HG02970 (cell line): Measurements from ENCODE around the gene PDE9A.

Source experiments
- ATAC-seq: cut with Tn5 transposase; IDR thresholded peaks from one replicate; pipeline ENCODE4 v1.9.1; 2021; ENCODE audit warnings: mild to moderate bottlenecking, moderate library complexity, moderate number of reproducible peaks; ENCODE audit not compliant: unreplicated experiment, low FRiP score

PDE9A gene

GRCh38 chr21:42734323-42734971, 81.0 kb downstream of the PDE9A start:
- no peak for ATAC-seq

DNA sequence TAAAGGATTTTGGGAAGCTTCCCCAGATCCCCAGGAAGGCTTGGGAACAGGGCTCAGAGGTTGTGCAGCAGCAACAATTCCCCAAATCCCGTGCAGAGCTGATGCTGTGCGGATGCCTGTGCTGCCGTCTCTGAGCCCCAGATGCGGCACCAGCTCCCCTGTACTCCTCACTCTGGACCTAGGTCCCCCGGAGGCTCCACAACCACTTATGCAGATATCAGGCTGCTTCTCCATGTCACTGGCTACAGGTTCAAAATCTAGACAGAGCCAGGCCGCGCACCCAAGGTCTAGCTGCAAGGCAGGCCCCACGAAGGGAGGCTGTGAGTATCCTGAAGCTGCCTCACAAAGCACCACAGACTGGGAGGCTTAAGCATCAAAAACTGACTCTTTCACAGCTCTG, 81.6 kb downstream of the PDE9A start:
- no peak for ATAC-seq

DNA sequence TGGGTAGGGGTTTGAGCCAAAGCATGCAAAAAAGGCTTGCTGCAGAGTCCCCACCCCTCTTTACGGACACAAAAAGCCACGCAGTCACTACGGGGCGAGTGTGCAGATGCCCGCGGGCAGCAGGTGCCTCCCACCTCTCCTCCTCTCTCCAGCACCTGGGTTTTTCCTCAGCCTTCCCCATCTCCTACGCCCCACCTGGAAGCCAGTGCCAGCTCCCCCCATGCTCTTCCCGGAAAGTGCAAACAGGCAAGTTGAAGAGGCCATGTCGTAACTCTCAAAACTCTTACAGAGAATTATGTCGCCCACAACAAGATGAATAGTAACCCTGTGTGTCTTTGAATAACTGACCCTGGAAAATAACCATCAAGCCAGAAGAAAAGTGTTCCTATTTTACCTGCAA, 82.5 kb downstream of the PDE9A start:
- no peak for ATAC-seq

GRCh38 chr21:42736646-42737350, 83.4 kb downstream of the PDE9A start:
- no peak for ATAC-seq

DNA sequence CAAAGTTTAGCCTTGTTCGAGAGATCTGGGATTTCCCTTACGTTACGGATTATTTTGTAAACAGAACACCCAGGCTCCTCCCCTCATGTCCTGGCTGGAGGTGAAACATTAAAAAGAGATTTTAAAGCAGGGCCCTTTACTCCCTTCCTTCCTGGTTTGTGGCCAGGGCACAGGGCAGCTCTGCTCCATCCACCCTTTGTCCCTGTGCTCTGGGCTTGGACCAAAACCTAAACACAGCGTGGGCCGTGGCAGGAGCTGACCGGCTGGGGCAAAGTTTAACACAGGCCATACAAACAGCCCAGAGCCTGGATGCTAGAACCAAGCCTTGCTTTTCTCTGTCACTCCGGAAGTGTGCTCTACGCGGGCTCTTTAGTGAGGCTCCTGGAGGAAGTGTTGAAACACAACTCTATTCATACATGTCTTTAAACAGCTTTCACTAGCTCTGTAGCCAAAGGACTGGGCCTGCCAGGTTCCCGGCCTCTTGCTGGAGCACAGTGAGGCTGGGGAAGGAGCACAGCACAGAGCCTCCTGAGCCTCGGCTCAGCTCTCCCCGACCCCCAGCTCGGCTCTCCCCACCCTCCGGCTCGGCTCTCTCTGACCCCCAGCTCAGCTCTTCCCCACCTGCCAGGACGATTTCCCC, 84.7 kb downstream of the PDE9A start:
- no peak for ATAC-seq

- ATAC-seq = no peak
Measured at GRCh38 chr21:42739061-42739931, 85.9 kb downstream of the PDE9A start.

GRCh38 chr21:42740405-42740909, 87.0 kb downstream of the PDE9A start:
- ATAC-seq = no peak

GRCh38 chr21:42741066-42741465, 87.6 kb downstream of the PDE9A start:
- ATAC-seq = no peak

DNA sequence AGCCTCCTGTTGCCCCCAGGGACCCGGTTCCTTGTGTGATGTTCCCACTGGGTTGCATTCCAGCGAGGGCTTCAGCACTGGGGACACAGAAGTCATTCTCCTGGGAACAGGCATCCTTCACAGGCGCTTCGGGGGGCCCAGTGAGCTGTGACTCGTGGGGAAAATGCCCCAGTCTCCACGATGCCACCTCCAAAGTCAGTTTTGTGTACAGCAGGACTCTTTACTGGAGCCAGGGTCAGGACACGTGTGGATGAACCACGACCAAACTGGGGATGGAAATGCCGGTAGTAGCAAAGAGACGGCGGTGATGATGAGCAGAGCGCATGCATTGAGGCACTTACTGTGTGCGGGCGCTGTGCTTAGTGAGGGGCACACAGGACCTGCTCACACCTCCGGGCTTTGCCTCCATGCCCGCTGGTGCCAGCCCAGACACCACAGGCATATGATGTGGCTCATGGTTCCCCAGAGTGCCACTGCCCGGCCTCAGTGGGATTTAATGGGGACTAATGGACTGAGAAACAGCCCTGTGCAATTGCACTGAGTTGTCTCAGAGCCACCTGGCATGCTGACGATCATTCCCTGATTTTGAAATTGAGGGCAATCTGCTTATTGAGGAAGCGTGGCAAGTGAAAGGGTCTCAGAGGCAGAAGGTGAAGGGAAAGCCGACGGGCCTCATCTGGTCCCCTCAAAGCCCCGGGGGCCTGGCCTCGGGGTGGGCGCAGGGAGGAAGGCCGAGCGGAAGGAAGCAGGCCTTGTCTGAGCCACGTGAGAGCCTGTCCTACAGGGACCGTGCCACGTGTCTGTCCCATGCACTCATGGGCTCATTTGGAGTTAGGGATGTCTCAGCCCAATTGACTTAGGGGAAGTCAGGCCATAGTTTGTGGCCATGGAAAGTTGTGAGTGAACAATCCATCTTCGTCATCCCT, 91.4 kb downstream of the PDE9A start:
- ATAC-seq = no peak

DNA sequence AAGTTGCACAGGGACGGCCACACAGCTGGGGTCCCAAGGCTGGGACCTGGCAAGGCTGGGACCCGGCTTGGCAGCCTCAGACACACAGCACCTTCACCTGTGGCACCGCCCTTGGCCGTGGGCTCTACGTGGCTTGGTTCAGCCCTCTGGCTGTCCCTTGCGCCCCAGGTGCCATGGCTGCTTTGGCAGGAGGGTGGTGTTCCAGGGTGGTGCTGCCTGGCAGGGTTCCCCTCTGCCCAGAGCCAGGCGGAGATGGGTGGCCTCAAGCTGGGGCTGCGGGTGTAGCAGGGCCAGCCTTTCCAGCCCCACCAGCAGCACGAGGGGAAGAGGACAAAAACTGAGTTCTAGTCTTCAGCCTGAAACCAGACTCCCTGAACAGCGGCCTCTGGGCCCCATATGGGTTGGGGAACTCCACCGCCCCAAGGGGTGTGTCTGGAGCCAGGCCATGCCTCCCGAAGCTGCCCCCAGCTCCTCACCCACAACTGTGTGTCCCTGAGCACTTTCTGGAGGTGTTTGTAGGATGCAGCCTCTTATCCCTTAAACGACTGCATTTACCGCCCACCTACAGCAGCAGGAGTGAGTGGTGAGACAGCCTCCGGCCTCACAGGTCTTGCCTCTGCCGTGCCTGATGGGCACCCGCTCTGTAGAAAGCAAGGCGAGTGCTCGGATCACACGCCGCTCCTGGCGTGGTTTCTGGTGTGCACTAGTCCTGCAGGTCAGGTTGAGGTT, 92.3 kb downstream of the PDE9A start:
- ATAC-seq = no peak

DNA sequence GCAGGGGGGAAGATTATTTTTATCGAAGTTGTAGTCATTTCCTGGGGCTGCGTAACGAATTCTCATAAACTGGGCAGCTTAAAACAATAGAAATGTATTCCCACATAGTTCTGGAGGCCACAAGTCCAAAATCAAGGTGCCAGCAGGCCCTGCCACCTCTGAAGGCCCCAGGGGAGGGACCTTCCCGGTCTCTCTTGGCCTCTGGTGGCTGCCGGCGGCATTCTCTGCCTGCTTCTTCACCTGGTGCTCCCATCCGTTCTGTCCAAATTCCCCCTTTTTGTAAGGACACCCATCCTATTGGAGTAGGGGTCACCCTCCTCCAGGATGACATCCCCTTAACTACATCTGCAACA, 92.8 kb downstream of the PDE9A start:
- no peak for ATAC-seq

DNA sequence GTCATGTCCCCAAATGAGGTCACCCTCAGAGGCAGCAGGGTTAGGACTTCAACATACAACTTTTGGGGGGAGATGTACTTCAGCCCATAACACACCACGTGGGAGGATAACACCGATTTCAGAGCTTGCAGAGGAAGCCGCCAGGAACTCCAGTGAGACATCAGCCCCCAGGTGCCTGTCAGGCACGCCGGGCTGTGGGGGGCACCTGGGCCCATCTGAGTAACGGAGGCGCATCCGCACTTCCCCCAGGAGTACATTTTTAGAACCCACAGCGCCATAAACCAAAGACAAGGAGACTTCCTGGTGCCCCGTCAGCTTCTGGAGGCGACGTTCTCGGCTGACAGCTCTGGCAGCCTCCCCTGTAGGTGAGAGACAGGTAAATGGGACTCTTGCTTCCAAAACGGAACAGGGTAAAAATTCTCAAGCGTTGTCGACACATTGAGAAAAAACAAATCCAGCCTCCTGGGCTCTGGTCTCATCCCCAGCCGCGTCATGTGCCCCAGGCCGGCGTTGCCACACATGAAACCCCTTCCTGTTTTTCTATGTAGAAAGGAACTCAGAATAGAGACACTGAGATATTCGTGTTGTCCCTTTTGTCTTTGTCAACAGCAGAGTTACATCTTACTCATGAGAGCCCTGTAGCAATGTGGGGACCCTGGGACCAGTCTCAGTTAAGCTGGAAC, 93.3 kb downstream of the PDE9A start:
- ATAC-seq = no peak

- ATAC-seq = no peak
Measured at GRCh38 chr21:42747276-42747701, 93.9 kb downstream of the PDE9A start.

- ATAC-seq = no peak
Measured at GRCh38 chr21:42747746-42748351, 94.4 kb downstream of the PDE9A start.

GRCh38 chr21:42748620-42749176, 95.3 kb downstream of the PDE9A start:
- ATAC-seq = no peak

GRCh38 chr21:42750737-42751530, 97.5 kb downstream of the PDE9A start:
- ATAC-seq = no peak

DNA sequence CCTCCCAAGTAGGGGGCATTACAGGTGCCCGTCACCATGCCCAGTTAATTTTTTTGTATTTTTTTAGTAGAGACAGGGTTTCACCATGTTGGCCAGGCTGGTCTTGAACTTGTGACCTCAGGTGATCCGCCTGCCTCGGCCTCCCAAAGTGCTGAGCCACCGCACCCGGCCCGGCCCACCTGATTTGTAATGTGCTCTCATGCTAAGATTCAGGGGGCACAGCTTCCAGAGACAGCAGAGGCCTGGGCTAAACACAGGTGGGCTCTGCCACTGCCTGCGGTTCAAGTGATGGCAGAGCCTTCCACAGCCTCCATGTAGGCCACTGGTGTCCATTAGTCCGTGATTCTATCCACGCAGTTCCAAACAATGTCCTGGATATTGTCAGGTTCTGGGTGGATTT, 98.4 kb downstream of the PDE9A start:
- no peak for ATAC-seq
